ENCODE results near the gene HACD4. TPM values are rescaled to one million over a fixed set of nuclear protein-coding genes. Genes with fewer than 3 reads are reported as not detected.
A peak's percentile ranks its signal among the peaks of the same experiment; 100 is the strongest.

Gene HACD4
- total RNA-seq, 6 experiments from 2014 or later, result 3.0 to 5.3 (median 3.8) TPM

- H3K9me3 Mint-ChIP-seq, result no peaks in the 10 kb centered on the region
- H3K27me3 Mint-ChIP-seq (ENCODE audit: insufficient read depth), result peaks cover 5% of the 10 kb centered on the region
- no peak overlapping the region for H3K27ac Mint-ChIP-seq
- no peak for TF ChIP-seq CTCF (IDR thresholded peaks at IDR 0.05)
- DNase-seq, result peak; percentile 78
- H3K4me3 Mint-ChIP-seq, result no peak overlapping the region
- H3K4me1 Mint-ChIP-seq (ENCODE audit: low read depth), result peaks cover 23% of the 10 kb centered on the region
- H3K36me3 Mint-ChIP-seq (ENCODE audit: low read depth), result no peaks in the 10 kb centered on the region
These were observed 928 bp downstream of the HACD4 start for GRCh38 chr9:21030389-21031035.

- Mint-ChIP-seq H3K4me3 (no peak overlapping the region), H3K27me3 (ENCODE audit: insufficient read depth) (peaks cover 5% of the 10 kb centered on the region), H3K36me3 (ENCODE audit: low read depth) (no peaks in the 10 kb centered on the region), H3K4me1 (ENCODE audit: low read depth) (peaks cover 23% of the 10 kb centered on the region), H3K27ac (no peak overlapping the region), H3K9me3 (no peaks in the 10 kb centered on the region)
- no peak for DNase-seq
- TF ChIP-seq CTCF (IDR thresholded peaks at IDR 0.05), result no peak
These were observed 1.8 kb downstream of the HACD4 start for GRCh38 chr9:21029661-21030060.

GRCh38 chr9:21028466-21028865 is 3.0 kb downstream of the HACD4 start:
- no peak for TF ChIP-seq CTCF (IDR thresholded peaks at IDR 0.05)
- Mint-ChIP-seq H3K9me3 (no peaks in the 10 kb centered on the region), H3K4me3 (no peak overlapping the region; the same call in 1 of the 2 replicates), H3K27ac (peak overlapping the region; percentile 69), H3K27me3 (ENCODE audit: insufficient read depth) (no peaks in the 10 kb centered on the region; the same call in 1 of the 2 replicates), H3K36me3 (ENCODE audit: low read depth) (no peaks in the 10 kb centered on the region), H3K4me1 (ENCODE audit: low read depth) (peaks cover 23% of the 10 kb centered on the region)
- peak; percentile 61 for DNase-seq

GRCh38 chr9:21027295-21027694 is 4.1 kb downstream of the HACD4 start:
- Mint-ChIP-seq H3K36me3 (ENCODE audit: low read depth) (peaks cover 1% of the 10 kb centered on the region; the same call in 1 of the 2 replicates), H3K27me3 (ENCODE audit: insufficient read depth) (no peaks in the 10 kb centered on the region; the same call in 1 of the 2 replicates), H3K4me1 (ENCODE audit: low read depth) (peaks cover 19% of the 10 kb centered on the region), H3K27ac (peak overlapping the region; percentile 84), H3K4me3 (peak overlapping the region; percentile 65), H3K9me3 (no peaks in the 10 kb centered on the region)
- DNase-seq, result peak; percentile 50
- no peak for TF ChIP-seq CTCF (IDR thresholded peaks at IDR 0.05)

GRCh38 chr9:21023861-21024260 is 7.6 kb downstream of the HACD4 start:
- DNase-seq, result no peak
- Mint-ChIP-seq H3K27me3 (ENCODE audit: insufficient read depth) (no peaks in the 10 kb centered on the region), H3K4me1 (ENCODE audit: low read depth) (peaks cover 23% of the 10 kb centered on the region), H3K27ac (no peak overlapping the region), H3K36me3 (ENCODE audit: low read depth) (peaks cover 17% of the 10 kb centered on the region), H3K4me3 (no peak overlapping the region), H3K9me3 (peaks cover 4% of the 10 kb centered on the region; the same call in 1 of the 2 replicates)
- TF ChIP-seq CTCF (IDR thresholded peaks at IDR 0.05), result no peak
